ENCODE results near the gene B9D1. TPM values are rescaled to one million over a fixed set of nuclear protein-coding genes. Genes with fewer than 3 reads are reported as not detected.

Gene B9D1
- total RNA-seq, 1 donor from 2014 or later, result 19.0 TPM

- no peaks in the 10 kb centered on the region for H3K36me3 ChIP-seq (ENCODE audit: control insufficient read depth, insufficient read depth, low read length)
- no peak for TF ChIP-seq CTCF (IDR thresholded peaks at IDR 0.05; ENCODE audit: insufficient read depth, low read length, poor library complexity, severe bottlenecking)
- peaks cover 14% of the 10 kb centered on the region for H3K27me3 ChIP-seq (ENCODE audit: control insufficient read depth, insufficient read depth, low read length)
- DNase-seq (ENCODE audit: low read depth), result no peak
- H3K4me3 ChIP-seq (ENCODE audit: low read depth, low read length), result no peak overlapping the region
Observed at GRCh38 chr17:19409066-19409465, 46.5 kb upstream of the B9D1 start.

GRCh38 chr17:19408346-19408710 lies 45.8 kb upstream of the B9D1 start:
- Histone ChIP-seq H3K4me3 (ENCODE audit: low read depth, low read length) (no peak overlapping the region), H3K27me3 (ENCODE audit: control insufficient read depth, insufficient read depth, low read length) (peaks cover 14% of the 10 kb centered on the region), H3K36me3 (ENCODE audit: control insufficient read depth, insufficient read depth, low read length) (no peaks in the 10 kb centered on the region)
- no peak for DNase-seq (ENCODE audit: low read depth)
- no peak for TF ChIP-seq CTCF (IDR thresholded peaks at IDR 0.05; ENCODE audit: insufficient read depth, low read length, poor library complexity, severe bottlenecking)

- no peak for TF ChIP-seq CTCF (IDR thresholded peaks at IDR 0.05; ENCODE audit: insufficient read depth, low read length, poor library complexity, severe bottlenecking)
- Histone ChIP-seq H3K4me3 (ENCODE audit: low read depth, low read length) (no peak overlapping the region), H3K27me3 (ENCODE audit: control insufficient read depth, insufficient read depth, low read length) (peaks cover 13% of the 10 kb centered on the region), H3K36me3 (ENCODE audit: control insufficient read depth, insufficient read depth, low read length) (no peaks in the 10 kb centered on the region)
- DNase-seq (ENCODE audit: low read depth), result no peak
Observed at GRCh38 chr17:19407601-19408345, 45.2 kb upstream of the B9D1 start.

- no peak for DNase-seq (ENCODE audit: low read depth)
- no peak for TF ChIP-seq CTCF (IDR thresholded peaks at IDR 0.05; ENCODE audit: insufficient read depth, low read length, poor library complexity, severe bottlenecking)
- Histone ChIP-seq H3K4me3 (ENCODE audit: low read depth, low read length) (no peak overlapping the region), H3K36me3 (ENCODE audit: control insufficient read depth, insufficient read depth, low read length) (no peaks in the 10 kb centered on the region), H3K27me3 (ENCODE audit: control insufficient read depth, insufficient read depth, low read length) (no peaks in the 10 kb centered on the region)
Observed at GRCh38 chr17:19405114-19405513, 42.6 kb upstream of the B9D1 start.

GRCh38 chr17:19404264-19404663 lies 41.7 kb upstream of the B9D1 start:
- no peak overlapping the region for H3K4me3 ChIP-seq (ENCODE audit: low read depth, low read length)
- no peaks in the 10 kb centered on the region for H3K27me3 ChIP-seq (ENCODE audit: control insufficient read depth, insufficient read depth, low read length)
- no peaks in the 10 kb centered on the region for H3K36me3 ChIP-seq (ENCODE audit: control insufficient read depth, insufficient read depth, low read length)
- no peak for DNase-seq (ENCODE audit: low read depth)
- no peak for TF ChIP-seq CTCF (IDR thresholded peaks at IDR 0.05; ENCODE audit: insufficient read depth, low read length, poor library complexity, severe bottlenecking)

- DNase-seq (ENCODE audit: low read depth), result no peak
- no peaks in the 10 kb centered on the region for H3K36me3 ChIP-seq (ENCODE audit: control insufficient read depth, insufficient read depth, low read length)
- H3K27me3 ChIP-seq (ENCODE audit: control insufficient read depth, insufficient read depth, low read length), result no peaks in the 10 kb centered on the region
- no peak for TF ChIP-seq CTCF (IDR thresholded peaks at IDR 0.05; ENCODE audit: insufficient read depth, low read length, poor library complexity, severe bottlenecking)
- no peak overlapping the region for H3K4me3 ChIP-seq (ENCODE audit: low read depth, low read length)
Observed at GRCh38 chr17:19403021-19403420, 40.5 kb upstream of the B9D1 start.

Measured in kidney epithelial cell (primary cell).